SK-N-MC (cell line): ENCODE data around the gene GPR152.

Experiments
- EZH2 ChIP-seq: fragments of 200-600 bp; sonication (generic); IDR thresholded peaks from one replicate; pipeline ENCODE4 v1.6.1; 2017; ENCODE audit warnings: antibody characterized with exemption
- POLR2AphosphoS5 ChIP-seq: IDR thresholded peaks from 2 replicates; pipeline ENCODE4 v1.6.1; 2012; ENCODE audit warnings: mild to moderate bottlenecking, low read depth, low read length, borderline replicate concordance

GRCh38 chr11:67450796-67451657 is 1.5 kb downstream of the GPR152 start:
- no peak for TF ChIP-seq POLR2AphosphoS5
- TF ChIP-seq EZH2 = no peak
